Measurements from ENCODE around the gene SF3B1. TPM values are rescaled to one million over a fixed set of nuclear protein-coding genes. Genes with fewer than 3 reads are reported as not detected.
"Not testable (repeated sequence)": the region's sequence is repeated elsewhere in the genome, so short reads cannot be mapped to it uniquely, and the experiment has no call there.

Gene SF3B1
- total RNA-seq, 2 donors from 2014 or later = 197 to 250 TPM

DNA sequence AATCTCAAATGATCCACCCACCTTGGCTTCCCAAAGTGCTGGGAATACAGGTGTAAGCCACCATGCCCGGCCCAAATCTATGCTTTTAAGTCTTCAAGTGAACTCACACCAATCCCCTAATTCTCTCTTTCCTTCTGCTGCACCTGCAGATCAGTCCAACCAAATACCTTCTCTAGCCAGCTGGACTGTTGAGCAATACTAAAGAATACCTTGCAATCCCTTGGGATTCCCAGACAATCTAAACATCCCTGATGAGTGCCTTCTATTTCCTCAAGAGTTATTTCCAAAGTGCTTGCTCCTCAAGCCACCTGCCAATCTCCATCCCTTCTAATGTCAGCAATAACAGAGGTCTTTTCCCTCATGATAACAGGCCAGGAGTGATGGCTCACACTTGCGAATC lies 48.6 kb downstream of the SF3B1 start:
- WGBS = 100% methylated on average over 2 of the region's 2 CpGs
- intact Hi-C loops (cut with DNase I) = no loop called here
- no peak overlapping the region for H3K27ac ChIP-seq

DNA sequence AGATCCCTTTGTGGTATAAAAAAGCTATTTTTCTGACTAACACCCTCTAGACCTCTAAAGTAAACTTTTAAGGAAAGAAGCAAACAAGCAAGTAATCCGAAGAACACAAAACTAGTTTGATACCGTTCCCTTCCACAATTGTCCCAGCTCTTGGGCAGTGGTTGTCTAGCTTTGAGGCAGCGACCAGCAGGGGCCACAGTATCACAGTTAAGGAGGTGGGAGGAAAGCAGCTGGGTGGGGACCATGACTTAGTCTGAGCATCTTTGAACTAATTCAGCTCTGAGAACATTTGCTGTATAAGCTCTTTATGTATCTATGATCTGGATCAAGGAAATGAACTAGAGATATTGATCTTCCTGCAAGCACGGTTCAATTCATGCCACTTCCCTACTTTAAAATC lies 51.0 kb downstream of the SF3B1 start:
- Histone ChIP-seq H3K27ac (no peak overlapping the region), H3K36me3 (no peaks in the 10 kb centered on the region), H3K9me3 (no peaks in the 10 kb centered on the region), H3K4me3 (no peak overlapping the region), H3K27me3 (replicated peaks; ENCODE audit: insufficient read depth) (no peaks in the 10 kb centered on the region), H3K4me1 (replicated peaks) (no peaks in the 10 kb centered on the region)
- 46% methylated on average over 4 of the region's 4 CpGs for whole genome bisulfite sequencing
- TF ChIP-seq, protein P1, sequence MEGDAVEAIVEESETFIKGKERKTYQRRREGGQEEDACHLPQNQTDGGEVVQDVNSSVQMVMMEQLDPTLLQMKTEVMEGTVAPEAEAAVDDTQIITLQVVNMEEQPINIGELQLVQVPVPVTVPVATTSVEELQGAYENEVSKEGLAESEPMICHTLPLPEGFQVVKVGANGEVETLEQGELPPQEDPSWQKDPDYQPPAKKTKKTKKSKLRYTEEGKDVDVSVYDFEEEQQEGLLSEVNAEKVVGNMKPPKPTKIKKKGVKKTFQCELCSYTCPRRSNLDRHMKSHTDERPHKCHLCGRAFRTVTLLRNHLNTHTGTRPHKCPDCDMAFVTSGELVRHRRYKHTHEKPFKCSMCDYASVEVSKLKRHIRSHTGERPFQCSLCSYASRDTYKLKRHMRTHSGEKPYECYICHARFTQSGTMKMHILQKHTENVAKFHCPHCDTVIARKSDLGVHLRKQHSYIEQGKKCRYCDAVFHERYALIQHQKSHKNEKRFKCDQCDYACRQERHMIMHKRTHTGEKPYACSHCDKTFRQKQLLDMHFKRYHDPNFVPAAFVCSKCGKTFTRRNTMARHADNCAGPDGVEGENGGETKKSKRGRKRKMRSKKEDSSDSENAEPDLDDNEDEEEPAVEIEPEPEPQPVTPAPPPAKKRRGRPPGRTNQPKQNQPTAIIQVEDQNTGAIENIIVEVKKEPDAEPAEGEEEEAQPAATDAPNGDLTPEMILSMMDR (IDR thresholded peaks at IDR 0.05) = no peak
- TF ChIP-seq POLR2A (IDR thresholded peaks at IDR 0.05) = no peak
- no peak for TF ChIP-seq POLR2AphosphoS5 (IDR thresholded peaks at IDR 0.05)
- no peak for DNase-seq (ENCODE audit: low spot score)
- intact Hi-C loops (cut with DNase I) = no loop called here

More for the DNA sequence above, 48.6 kb downstream of the SF3B1 start:
- Histone ChIP-seq H3K4me1 (replicated peaks) (no peaks in the 10 kb centered on the region), H3K36me3 (no peaks in the 10 kb centered on the region), H3K4me3 (no peak overlapping the region), H3K9me3 (no peaks in the 10 kb centered on the region), H3K27me3 (replicated peaks; ENCODE audit: insufficient read depth) (no peaks in the 10 kb centered on the region)
- no peak for TF ChIP-seq POLR2A (IDR thresholded peaks at IDR 0.05)
- TF ChIP-seq, protein P1 (IDR thresholded peaks at IDR 0.05) = no peak
- TF ChIP-seq POLR2AphosphoS5 (IDR thresholded peaks at IDR 0.05) = no peak
- DNase-seq (ENCODE audit: low spot score) = no peak

DNA sequence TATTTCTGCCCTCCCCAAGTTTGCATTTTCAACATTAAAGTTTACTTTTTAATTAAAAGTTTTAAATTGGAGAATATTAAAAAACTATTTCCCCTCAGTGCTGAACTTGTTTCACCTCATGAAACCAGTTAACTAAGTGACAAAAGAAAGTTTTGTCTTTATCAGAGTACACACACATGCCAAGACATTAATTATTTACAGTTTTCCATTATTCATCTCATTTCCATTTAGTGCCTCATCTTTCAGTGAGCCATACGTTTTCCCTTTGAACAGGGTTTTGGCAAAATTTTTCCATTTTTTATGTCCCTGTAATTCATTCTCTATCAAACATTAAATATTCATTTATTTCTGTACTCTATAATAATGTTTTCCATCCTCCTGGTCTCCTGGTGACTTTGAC lies 53.2 kb downstream of the SF3B1 start:
- TF ChIP-seq POLR2AphosphoS5 (IDR thresholded peaks at IDR 0.05) (no peak), POLR2A (IDR thresholded peaks at IDR 0.05) (no peak)
- TF ChIP-seq, protein P1 (IDR thresholded peaks at IDR 0.05) = no peak
- intact Hi-C loops (cut with DNase I) = no loop called here
- WGBS = 48% methylated on average over 1 of the region's 1 CpG

DNA sequence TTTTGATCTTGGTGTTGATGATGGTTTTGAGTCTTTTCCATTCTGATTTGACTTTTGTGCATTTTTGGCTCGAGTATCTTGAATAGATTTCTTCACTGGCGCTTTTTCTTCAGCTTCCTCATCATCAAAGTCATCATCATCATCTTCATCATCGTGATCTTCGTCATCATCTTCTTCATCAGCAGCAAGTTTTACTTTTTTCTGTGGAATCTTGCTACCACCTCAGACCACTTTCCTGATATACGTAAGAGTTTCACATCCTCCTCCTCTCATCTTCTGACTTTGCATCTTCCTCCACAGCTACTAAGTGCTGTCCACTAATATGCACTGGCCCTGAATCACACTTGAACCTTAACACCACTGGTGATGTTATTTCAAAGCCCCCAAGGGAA lies 54.9 kb downstream of the SF3B1 start:
- 93% methylated on average over 5 of the region's 5 CpGs for WGBS
- H3K4me3 ChIP-seq; H3K36me3 ChIP-seq; H3K27me3 ChIP-seq (replicated peaks; ENCODE audit: insufficient read depth); H3K9me3 ChIP-seq; H3K27ac ChIP-seq; H3K4me1 ChIP-seq (replicated peaks); DNase-seq (ENCODE audit: low spot score): not testable (repeated sequence)
- intact Hi-C loops (cut with DNase I) = loop anchor here (2.0 to 10.0 kb wide), 2 partner anchors 185 to 267 kb away; no protein-coding TSS in a partner anchor

More for the DNA sequence above, 53.2 kb downstream of the SF3B1 start:
- Histone ChIP-seq H3K27ac (no peak overlapping the region), H3K36me3 (no peaks in the 10 kb centered on the region), H3K4me3 (no peak overlapping the region), H3K9me3 (no peaks in the 10 kb centered on the region), H3K4me1 (replicated peaks) (no peaks in the 10 kb centered on the region), H3K27me3 (replicated peaks; ENCODE audit: insufficient read depth) (no peaks in the 10 kb centered on the region)
- DNase-seq (ENCODE audit: low spot score) = no peak

DNA sequence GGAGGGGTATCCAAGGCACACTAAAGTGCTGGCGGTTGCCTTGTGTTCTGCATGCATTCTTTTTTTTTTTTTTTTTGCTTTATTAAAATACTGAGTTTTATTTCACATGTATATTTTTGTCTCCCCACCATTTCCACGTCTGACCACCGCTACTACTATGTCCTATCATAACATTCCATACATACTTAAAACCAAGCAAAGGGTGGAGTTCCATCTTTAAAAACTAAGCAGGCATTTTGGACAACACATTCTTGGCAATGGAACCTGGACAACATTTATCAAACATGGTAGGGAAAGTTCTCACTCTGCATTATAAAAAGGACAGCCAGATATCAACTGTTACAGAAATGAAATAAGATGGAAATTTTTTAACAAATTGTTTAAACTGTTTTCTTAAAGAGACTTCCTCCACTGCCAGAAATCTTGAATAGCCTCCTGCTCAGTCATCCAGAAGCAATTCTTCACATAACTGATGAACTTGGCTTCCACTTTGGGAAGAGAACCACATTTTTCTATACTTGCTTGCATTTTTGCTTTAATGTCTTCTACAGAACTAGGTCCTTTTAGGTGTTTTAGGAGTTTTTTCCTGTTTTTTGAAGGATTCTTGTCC lies 55.4 kb downstream of the SF3B1 start:
- H3K4me3 ChIP-seq; H3K36me3 ChIP-seq; H3K27ac ChIP-seq; H3K9me3 ChIP-seq; DNase-seq (ENCODE audit: low spot score); H3K27me3 ChIP-seq (replicated peaks; ENCODE audit: insufficient read depth); H3K4me1 ChIP-seq (replicated peaks): not testable (repeated sequence)
- 72% methylated on average over 3 of the region's 3 CpGs for WGBS
- intact Hi-C loops (cut with DNase I) = loop anchor here (2.0 to 10.0 kb wide), 2 partner anchors 185 to 267 kb away; no protein-coding TSS in a partner anchor

All from prostate gland (tissue), 2 donors.